Left ventricle myocardium inferior (tissue), 1 donor: Measurements from ENCODE around the gene CYBA. TPM values are rescaled to one million over a fixed set of nuclear protein-coding genes. Genes with fewer than 3 reads are reported as not detected.

Experiments used
- DNase-seq: peaks from one replicate; pipeline ENCODE4 v3.0.0-alpha.2; 2020
- H3K27ac ChIP-seq: fragments of 200-600 bp; replicated peaks from 2 replicates; pipeline ENCODE4 v1.8.0; 2021
- H3K27me3 ChIP-seq: fragments of 200-600 bp; 2 replicates; pipeline ENCODE4 v1.8.0; 2021; ENCODE audit warnings: low read depth
- H3K36me3 ChIP-seq: fragments of 200-600 bp; 2 replicates; pipeline ENCODE4 v1.8.0; 2021
- H3K4me1 ChIP-seq: fragments of 200-600 bp; 2 replicates; pipeline ENCODE4 v1.8.0; 2021
- H3K4me3 ChIP-seq: fragments of 200-600 bp; 2 replicates; pipeline ENCODE4 v1.8.0; 2021; ENCODE audit warnings: mild to moderate bottlenecking, moderate library complexity
- H3K9me3 ChIP-seq: fragments of 200-600 bp; replicated peaks from 2 replicates; pipeline ENCODE4 v1.8.0; 2021
- CTCF ChIP-seq: fragments of 200-600 bp; IDR thresholded peaks from 2 replicates; pipeline ENCODE4 v1.8.0; 2021; ENCODE audit warnings: antibody characterized with exemption, mild to moderate bottlenecking, borderline replicate concordance
- intact Hi-C: fragments of 100-400 bp; cut with micrococcal nuclease; formaldehyde crosslinking; loops from one replicate; pipeline ENCODE4 v1.11.0; 2022
- total RNA-seq: library from RNA; stranded (reverse); fragmentation: NEBNext Ultra II Directional; extraction: Animal tissue kit (Norgen Biotek cat#: 25700); gene quantifications from one replicate; pipeline ENCODE4 v1.2.1, GENCODE V29; 2021
- donor health status: DM: no; HTN: yes; CAD: no; lungs with severe emphysema.

CYBA gene
- total RNA-seq, 1 donor from 2014 or later, result 42.6 TPM

- no peak for TF ChIP-seq CTCF
- intact Hi-C loops, result no loop called here
- Histone ChIP-seq H3K4me1 (peaks cover 31% of the 10 kb centered on the region), H3K36me3 (no peaks in the 10 kb centered on the region), H3K27me3 (peaks cover 44% of the 10 kb centered on the region), H3K4me3 (no peak overlapping the region), H3K27ac (no peak overlapping the region), H3K9me3 (no peaks in the 10 kb centered on the region)
- no peak for DNase-seq
Measured at GRCh38 chr16:88678224-88678979, 27.5 kb upstream of the CYBA start.

GRCh38 chr16:88677721-88678120, 26.9 kb upstream of the CYBA start:
- TF ChIP-seq CTCF, result no peak
- DNase-seq, result no peak
- H3K27ac ChIP-seq, result no peak overlapping the region
- intact Hi-C loops, result no loop called here
- no peaks in the 10 kb centered on the region for H3K9me3 ChIP-seq
- peaks cover 37% of the 10 kb centered on the region for H3K4me1 ChIP-seq
- H3K4me3 ChIP-seq, result no peak overlapping the region
- H3K27me3 ChIP-seq, result peaks cover 37% of the 10 kb centered on the region
- no peaks in the 10 kb centered on the region for H3K36me3 ChIP-seq

- Histone ChIP-seq H3K27ac (no peak overlapping the region), H3K27me3 (peaks cover 28% of the 10 kb centered on the region), H3K9me3 (no peaks in the 10 kb centered on the region), H3K36me3 (no peaks in the 10 kb centered on the region), H3K4me3 (no peak overlapping the region), H3K4me1 (peaks cover 48% of the 10 kb centered on the region)
- no peak for TF ChIP-seq CTCF
- DNase-seq, result no peak
- intact Hi-C loops, result no loop called here
Measured at GRCh38 chr16:88676502-88677242, 25.8 kb upstream of the CYBA start.

- Histone ChIP-seq H3K27me3 (peaks cover 9% of the 10 kb centered on the region), H3K4me3 (peak overlapping the region; percentile 9), H3K4me1 (peaks cover 52% of the 10 kb centered on the region), H3K36me3 (no peaks in the 10 kb centered on the region), H3K27ac (peak overlapping the region; percentile 87), H3K9me3 (no peaks in the 10 kb centered on the region)
- DNase-seq, result peak; percentile 61
- intact Hi-C loops, result no loop called here
- no peak for TF ChIP-seq CTCF
Measured at GRCh38 chr16:88673716-88674379, 23.0 kb upstream of the CYBA start.

- no peak overlapping the region for H3K4me3 ChIP-seq
- no peaks in the 10 kb centered on the region for H3K9me3 ChIP-seq
- peak; percentile 27 for TF ChIP-seq CTCF
- no peaks in the 10 kb centered on the region for H3K27me3 ChIP-seq
- no peaks in the 10 kb centered on the region for H3K36me3 ChIP-seq
- DNase-seq, result no peak
- intact Hi-C loops, result no loop called here
- H3K4me1 ChIP-seq, result peaks cover 47% of the 10 kb centered on the region
- peak overlapping the region; percentile 87 for H3K27ac ChIP-seq
Measured at GRCh38 chr16:88672776-88673175, 21.9 kb upstream of the CYBA start.
